Stimulated activated CD4-positive, alpha-beta T cell treated with anti-CD3 and anti-CD28 coated beads, Interleukin-1b, Interleukin-23, amount 100 ng/mL, for 4 hours (primary cell): ENCODE measurements around the gene LDB3.

Experiments
- DNase-seq, 2 donors: peaks; one replicate each; pipeline ENCODE4 v3.0.0-alpha.2; 2020; ENCODE audit warnings: low read depth in 2 of 2

Gene LDB3

DNA sequence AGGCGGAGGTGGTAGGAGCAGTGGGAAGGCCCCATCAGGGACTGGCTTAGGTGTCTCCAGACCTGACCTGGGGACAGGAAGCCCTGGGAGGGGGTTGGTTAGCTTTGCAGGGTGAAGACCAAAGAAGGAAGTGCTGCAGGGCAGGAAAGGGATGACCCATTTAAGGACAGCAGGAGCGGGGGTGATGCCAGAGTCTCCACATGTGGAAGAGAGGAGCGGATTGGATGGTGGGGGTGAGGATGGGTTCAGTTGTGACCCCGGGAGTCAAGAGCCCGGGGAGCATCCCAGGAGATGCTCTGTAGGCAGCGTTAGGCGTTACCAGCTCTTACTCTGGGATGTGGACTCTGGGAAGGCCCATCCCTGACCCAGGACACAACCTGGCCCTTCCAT, 3.1 kb upstream of the LDB3 start:
- DNase-seq = no peak

- DNase-seq = no peak
These were observed 2.4 kb upstream of the LDB3 start for GRCh38 chr10:86665868-86666267.

DNA sequence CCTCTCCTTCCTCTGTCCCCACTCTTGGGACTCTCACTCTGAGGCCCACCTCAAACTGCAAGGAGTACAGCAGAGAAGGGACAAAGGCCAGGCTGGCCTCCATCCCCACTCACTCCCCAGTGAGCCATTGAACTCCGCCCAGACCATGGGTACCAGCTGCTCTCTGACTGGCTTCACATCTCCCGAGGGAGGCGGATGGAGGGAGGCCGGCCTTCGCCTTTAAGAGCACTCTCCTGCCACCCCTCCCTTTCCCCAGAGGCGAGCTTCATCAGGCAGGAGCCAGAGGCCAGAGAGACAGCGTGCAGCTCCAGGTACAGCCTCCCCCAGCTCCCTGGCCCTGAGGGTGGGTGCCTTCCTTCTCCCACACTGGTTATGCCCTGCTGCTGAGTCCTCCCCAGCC, 1.8 kb upstream of the LDB3 start:
- no peak for DNase-seq

DNA sequence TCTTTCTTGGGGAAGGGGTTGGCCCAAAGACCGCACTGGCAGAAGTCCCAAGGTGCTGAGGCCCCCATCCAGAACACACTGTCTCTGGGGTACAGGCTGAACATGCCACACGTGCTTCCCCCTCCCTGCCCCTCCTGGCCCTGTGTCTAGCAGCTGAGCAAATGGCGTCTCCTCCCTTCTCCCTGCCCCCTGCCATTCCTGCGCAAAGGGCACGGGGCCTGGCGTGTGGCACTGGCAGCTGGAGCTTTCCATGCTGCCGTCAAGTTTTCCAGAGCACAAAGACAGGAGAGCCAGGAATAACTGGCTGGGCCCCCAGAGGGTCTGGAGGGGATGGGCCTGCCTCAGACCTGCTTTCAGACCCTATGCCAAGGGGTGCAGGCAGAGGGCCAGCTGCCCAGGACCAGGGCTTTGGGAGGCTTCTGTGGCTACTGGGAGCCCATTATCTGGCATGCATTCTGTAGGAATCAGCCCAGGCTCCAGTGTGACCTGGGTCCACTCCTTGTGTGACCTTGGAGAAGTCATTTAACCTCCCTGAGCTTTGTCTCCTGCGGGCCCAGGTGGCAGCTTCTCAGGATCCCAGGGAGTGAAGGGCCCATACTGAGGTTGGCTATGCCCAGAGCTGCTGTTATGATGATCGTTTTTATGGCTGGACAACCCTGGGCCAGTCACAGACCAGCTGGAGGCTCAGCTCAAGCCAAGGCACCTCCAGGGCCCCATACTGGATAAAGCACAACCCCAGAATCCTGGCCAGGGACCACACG, 710 bp upstream of the LDB3 start:
- no peak for DNase-seq

DNA sequence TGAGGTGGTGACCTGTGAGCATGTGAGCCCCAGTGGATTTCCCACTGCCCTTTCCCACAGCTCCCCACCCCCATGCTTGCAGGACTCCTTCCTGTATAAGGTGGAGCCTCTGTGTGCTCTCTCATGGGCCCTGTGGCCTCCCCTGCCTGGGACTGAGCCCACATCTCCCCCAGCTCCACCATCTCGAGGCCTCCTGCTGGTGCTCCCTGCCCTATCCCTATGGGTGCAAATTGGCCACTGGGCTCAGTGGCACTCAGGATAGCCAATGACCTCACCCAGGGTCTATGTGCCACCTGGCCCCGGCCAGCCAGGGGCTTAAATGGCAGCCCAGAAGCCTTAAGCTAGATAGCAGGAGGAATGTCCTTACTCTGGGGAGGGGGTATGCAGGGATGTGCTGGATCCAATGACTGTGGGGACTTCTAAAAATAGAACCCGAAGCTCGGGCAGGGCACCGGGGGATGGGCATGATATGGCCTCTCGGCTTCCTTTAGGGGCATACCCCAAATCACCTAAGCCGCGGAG, 2.0 kb downstream of the LDB3 start:
- DNase-seq = no peak

GRCh38 chr10:86670876-86671275, 2.6 kb downstream of the LDB3 start:
- DNase-seq = no peak

GRCh38 chr10:86671419-86671818, 3.1 kb downstream of the LDB3 start:
- DNase-seq = no peak

- no peak for DNase-seq
These were observed 3.8 kb downstream of the LDB3 start for GRCh38 chr10:86671985-86672710.

DNA sequence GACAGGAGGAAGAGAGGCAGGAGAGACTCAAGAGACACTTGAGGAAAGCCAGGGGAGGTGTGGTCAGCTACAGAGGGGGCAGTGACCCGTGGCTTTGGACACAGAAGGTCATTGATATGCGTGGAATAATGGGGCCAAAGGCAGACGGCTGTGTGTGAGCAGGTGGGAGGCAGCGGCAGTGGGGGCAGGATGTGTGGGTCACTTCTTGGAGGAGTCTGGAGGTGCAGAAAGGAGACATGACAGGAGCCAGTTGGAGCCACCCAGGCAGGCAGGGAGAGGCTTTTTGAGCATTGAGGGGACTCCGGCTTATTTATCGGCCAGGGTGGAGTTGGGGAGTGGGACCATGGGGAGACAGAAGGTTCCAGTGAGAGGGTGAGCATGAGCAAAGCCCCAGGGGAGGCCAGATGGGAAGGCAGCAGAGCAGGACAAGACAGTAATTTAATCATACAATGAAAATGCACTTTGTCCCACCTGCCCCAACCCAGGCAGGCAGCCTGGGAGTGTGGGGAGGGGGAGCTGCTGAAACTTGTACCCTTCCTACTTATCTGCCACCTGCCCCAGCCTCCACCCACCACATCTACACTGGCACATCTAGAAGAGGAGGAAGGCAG, 5.0 kb downstream of the LDB3 start:
- no peak for DNase-seq

- no peak for DNase-seq
These were observed 5.7 kb downstream of the LDB3 start for GRCh38 chr10:86673827-86674581.

DNA sequence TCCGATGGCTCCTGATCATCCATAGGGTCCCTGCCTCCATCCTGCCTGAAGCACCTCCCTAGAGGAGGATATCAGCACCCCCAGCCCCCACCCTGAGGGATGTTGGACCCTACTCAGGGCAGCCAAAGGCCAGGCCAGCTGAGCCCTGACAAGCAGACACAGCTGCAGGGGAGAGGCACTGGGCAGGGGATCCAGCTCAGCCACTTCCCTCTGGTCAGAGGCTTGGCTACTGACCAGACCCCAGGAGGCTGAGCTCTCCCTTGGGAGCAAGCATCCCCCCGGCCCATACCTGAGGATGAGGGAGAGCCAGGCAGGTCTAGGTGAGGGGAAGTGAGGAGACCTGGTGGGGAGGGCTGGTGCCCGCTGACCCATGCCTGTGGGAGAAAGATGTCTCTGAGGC, 6.6 kb downstream of the LDB3 start:
- no peak for DNase-seq

DNA sequence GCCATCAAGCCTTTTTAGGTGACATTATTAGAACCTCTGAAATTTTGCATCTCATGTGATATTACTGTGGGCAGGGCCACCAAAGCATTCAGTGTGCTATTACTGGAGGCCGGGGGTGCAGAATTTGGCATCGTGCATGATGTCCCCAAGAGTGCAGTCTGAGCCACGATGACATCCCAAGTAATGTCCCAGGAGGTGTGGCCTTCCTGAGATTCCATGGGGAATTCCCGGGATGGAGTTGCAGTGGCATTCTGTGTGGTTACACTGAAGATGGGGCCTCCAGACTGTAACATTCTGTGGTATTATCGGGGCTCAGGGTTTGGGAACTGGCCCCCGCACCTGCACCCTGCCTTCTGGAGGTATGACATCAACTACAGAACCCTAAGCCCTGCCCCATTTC, 9.1 kb downstream of the LDB3 start:
- no peak for DNase-seq

- no peak for DNase-seq
These were observed 10.9 kb downstream of the LDB3 start for GRCh38 chr10:86678999-86679792.

DNA sequence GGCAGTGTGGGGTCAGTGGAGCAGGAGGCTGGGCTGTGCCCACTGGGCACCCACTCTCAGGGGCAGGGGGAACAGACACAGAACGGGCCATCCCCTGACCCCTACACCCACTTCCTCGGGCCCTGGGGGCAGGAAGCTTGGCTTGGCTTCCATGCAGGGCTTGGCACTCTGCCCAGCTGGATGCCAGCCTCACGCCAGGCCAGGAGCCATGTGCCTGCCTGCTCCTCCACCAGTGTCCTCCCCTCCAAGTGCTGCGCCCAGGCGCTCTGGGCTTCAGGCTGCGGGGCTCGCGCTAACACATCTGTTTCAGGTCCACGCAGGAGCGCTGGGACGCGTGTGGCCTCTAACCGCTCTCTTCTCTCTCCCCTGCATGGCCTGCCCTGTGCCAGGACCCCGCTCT, 12.7 kb downstream of the LDB3 start:
- DNase-seq = no peak

DNA sequence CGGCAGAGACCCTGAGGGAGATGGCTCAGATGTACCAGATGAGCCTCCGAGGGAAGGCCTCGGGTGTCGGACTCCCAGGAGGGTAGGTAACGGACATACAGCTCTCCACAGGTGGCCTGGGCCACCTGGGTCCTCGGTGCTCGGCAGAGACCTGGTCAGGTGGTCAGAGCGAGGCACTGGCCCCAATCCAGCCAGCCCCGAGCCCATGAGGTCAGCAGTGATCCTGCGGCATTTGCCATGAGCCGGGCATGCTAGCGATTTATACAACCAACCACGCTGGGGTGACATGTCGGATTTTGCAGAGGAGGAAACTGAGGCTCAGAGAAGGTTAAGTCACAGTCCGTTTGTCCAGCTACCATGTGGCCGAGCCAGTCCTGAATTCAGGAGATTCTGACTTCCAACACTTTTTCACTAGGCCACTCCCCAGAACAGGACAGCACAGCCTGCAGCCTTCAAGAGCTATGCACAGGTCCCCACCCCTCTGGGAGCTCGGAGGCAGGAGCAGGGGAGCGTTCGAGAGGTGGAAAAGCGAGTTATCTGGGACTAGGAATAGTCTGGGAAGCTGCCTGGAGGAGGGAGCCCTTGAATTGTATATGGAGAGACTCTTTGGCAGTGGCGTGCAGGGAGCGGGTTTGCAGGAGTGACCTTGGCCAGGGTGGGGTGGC, 13.5 kb downstream of the LDB3 start:
- DNase-seq = no peak

GRCh38 chr10:86682675-86683074, 14.4 kb downstream of the LDB3 start:
- DNase-seq = no peak

DNA sequence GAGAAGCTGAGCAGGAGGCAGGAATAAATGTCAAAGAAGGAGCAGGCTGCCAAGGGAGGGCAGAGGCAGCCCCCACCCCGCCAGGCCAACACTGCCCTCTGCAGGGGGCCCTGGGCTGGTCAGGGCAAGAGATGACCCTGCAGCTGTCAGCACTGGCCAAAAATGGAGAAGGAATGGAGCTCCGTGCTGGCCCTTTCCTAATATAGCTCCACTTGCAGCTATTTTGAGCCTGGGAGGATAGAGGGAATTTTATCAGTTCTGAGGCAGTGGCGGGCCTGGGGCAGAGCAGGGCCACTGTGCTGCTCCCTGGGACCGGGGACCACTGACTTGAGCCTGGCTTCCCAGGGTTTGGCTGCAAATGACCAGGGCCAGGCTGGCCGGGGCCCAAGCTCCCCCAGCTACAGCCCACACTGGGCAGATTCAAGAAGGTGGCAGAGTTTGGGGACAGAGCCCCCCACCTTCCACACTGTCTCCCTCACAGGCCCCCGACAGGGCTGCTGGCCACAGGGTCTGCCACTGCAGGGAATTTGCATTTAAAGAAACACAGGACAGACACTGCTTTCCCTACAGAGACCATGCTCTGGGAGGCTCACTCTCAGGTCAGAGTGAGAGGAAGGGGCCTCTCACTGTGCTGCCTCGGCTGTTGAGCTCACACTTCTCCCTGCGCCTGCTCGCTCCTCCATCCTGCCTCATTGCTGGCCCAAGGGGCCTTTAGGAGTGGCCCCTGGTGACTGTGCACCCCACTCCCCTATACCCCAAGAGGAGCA, 16.2 kb downstream of the LDB3 start:
- no peak for DNase-seq

DNA sequence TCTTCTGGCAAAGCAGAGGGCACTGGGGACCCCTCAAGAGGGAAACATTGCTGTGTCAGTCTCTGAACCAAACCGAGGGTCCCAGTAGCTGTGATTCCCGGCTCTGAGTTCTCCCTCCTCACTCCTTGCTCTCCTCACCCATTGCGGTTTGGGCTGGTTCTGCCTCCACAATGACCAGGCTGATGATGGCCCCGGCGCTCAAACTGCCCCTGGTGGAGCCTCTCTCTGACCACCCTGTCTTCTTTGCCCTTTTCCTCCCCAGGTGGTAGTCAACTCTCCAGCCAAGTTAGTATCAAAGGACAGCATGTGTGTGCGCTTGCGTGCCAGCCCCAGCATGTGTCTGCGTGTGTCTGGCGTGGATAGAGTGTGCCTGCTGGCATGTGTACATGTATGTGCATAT, 17.1 kb downstream of the LDB3 start:
- no peak for DNase-seq

GRCh38 chr10:86685893-86686632, 17.8 kb downstream of the LDB3 start:
- no peak for DNase-seq
